HEK293T (cell line): ENCODE results near the gene ADAP1.

Experiments
- HDGF ChIP-seq: fragments of 450-650 bp; IDR thresholded peaks from 2 replicates; pipeline ENCODE4 v1.6.1; 2017; ENCODE audit warnings: antibody characterized with exemption, borderline replicate concordance
- PKNOX1 ChIP-seq: fragments of 450-650 bp; IDR thresholded peaks from 2 replicates; pipeline ENCODE4 v1.6.1; 2016

DNA sequence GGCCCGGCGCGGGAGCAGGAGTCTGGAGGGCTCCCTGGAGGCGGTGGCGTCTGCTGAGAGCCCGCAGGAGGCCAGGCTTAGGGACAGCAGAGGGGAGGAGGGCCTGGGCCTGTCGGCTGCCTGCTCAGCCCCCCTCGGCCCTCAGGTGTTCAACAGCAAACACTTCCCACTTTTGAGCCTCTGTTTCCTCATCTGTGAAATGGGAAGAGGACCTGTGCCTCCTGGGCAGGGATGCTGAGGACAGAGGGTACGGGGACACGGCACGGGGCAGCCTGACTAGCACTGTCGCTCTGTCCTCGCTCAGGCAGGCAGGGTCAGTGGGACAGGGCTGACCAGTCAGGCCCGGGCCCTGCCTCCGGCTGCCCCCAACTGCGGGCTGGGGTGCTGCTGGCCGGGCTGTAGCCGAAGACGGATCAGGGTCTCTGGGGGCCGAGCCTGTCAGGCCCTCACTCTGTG is 29.2 kb upstream of the ADAP1 start:
- TF ChIP-seq HDGF (no peak), PKNOX1 (no peak)
